Islet precursor cell (in vitro differentiated cells): Measurements from ENCODE around the gene TMED10.
A peak's percentile ranks its signal among the peaks of the same experiment; 100 is the strongest.

Source experiments
- DNase-seq: peaks from one replicate; pipeline ENCODE4 v3.0.0-alpha.2; 2018

The TMED10 gene

DNA sequence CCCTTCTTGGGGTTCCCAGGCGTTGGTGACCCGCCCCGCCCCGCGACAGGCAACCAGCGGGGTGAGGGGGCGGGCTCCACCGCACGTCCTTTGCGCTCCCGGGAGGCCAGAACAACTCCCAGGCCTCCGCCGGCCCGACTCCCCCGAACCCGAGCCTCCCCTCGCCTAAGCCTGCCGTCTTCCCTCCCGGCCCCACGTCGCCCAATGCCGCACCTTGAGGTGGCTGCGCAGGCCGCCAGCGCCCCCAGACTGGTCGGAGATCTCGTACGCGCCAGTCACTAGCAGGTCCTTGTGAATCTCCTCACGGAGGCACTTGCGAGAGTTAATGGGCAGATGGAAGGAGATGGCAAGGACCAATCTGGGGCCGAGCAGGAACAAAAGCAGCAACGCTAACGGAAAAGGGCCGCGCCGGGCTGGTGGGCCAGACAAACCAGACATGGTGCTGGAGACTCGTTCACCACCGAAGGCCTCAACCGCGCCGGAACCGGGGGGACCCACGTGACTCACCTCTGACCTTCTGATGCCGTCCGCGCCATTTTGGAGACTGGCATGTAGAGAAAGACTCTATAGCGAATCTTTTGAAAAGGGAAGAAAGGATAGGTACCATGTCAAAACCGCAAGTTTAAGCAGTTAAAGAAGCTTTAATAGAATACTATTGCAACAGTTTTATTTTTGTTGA lies at the start of gene TMED10:
TSS of gene TMED10 (minus strand) at position 471 of the 679 bp plus-strand sequence. CDS start at position 438, 33 bp downstream.
- DNase-seq: peak; percentile 93

DNA sequence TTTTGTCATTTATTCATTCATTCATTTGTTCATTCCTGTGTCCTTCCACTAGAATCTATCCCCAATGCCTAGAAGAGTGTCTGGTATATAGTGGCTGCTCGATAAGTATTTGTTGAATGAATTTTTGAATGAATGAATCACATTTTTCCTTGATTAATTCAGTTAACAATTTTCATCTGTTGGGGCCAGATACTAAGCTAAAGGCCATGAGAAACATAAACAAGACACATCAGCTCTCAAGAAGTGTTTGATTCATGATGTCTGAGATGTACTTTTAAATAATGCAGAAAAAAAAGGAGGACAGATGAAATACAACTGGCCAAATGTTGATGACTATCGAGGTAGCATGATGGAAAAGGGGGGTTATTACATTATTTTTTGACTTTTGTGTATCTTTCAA lies 48.1 kb upstream of the TMED10 start:
- no peak for DNase-seq

DNA sequence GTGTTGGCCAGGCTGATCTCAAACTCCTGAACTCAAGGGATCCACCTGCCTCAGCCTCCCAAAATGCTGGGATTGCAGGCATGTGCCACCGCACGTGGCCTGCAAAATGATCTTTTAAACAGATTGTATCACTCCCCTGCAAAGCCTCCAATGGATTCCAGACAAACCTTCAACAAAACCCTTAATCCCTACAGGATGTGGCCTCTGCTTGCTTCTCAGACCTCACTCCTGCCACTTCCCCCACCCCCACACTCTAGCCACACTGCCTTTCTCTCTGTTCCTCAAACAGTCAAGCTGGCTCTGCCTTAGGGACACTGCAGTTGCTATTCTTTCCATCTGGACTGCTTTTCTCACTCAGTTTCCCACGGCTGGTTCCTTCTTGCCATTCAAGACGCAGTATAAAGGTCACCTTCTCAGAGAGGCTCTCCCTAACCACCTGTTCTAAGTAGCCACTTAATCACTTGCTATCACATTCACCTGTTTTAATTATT lies 47.3 kb upstream of the TMED10 start:
- DNase-seq: peak; percentile 89

DNA sequence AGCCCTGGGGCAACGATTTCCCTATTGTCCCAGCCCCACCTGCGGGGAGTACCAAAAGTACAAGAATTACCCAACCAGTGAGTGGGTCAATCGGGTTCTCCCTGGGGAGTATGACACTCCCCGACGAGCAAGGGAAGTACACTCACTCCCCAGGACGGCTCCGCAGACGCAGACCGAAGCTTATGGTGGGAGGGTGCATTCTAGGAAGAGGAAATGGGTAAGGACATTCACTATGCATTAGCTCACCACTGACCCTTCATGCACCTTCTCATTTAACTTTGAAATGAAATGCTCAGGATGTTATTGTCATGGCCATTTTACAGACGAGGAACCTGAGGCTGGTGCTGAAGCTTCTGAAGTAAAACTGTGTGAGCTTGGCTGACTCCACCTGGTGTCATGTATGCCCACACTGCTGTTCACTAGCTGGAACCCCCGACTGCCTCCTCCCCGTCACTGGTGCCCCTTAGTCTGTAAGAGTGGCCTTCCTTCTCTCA lies 45.8 kb upstream of the TMED10 start:
- peak; percentile 74 for DNase-seq

DNA sequence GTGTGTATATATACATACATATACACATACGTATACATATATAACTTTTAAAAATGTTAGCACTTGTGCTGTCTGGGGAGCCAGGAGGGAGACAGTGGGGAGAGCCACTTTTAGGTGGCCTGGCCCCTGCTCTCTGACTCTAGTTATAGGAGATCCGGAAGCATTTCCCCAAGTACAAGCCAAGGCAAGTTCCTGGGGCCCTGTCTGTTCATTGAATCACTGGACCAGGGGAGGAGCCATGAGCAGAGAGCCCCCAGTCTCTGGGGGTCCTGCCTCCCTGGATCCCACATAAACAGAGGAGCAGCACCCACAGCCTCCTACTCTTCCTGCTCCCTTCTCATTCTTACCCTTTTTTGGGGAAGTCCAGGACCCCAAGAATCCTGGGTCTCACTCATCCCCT lies 45.4 kb upstream of the TMED10 start:
- no peak for DNase-seq

DNA sequence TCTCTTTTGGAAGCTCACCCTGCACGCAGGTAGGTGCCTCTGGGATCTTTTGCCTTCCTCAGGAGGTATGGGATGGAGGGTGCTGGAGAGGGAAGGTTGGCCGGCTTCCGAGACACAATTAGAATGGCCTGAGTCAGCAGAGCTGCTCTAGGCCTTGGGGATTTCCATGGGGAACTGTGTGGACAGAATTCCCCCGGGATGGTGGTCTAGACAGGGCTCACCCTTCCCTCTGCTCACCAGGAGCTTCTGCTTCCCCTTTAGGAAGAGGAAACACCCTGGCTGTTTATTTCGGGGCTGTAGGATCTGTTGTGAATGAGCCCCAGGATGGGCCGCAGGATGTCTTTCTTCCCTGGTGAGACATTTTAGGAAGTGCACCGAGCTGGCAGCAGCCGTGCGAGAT lies 43.7 kb upstream of the TMED10 start:
- DNase-seq: no peak

DNA sequence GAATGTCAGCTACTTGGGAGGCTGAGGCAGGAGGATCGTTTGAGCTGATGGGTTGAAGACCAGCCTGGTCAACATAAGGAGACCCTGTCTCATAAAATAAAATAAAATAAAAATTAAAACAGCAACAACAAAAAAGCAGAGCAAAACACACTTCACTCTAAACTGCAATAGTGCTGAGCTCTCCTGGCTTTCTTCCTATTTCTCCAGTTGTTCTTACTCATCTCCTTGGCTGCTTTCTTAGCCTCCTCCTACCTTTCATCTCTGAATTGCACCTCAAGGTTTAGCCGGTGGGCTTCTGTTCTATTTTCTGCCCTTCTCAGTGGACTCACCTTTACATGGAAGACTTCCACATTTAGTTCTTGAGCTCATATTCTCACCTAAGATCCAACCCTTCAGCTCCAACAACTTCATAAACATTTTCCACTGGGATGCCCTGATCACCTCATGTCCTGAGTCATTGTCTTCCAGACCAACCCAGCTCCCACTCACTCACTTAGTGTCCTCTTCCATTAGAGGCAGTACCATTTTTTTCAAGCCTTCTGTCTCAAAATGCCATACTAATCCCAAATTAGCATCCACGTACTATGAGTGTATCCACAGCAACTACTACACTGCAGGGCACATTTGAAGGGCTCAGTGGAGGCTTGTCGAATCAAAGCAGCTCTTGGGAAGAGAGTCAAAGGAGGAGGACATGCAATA lies 41.2 kb upstream of the TMED10 start:
- no peak for DNase-seq

DNA sequence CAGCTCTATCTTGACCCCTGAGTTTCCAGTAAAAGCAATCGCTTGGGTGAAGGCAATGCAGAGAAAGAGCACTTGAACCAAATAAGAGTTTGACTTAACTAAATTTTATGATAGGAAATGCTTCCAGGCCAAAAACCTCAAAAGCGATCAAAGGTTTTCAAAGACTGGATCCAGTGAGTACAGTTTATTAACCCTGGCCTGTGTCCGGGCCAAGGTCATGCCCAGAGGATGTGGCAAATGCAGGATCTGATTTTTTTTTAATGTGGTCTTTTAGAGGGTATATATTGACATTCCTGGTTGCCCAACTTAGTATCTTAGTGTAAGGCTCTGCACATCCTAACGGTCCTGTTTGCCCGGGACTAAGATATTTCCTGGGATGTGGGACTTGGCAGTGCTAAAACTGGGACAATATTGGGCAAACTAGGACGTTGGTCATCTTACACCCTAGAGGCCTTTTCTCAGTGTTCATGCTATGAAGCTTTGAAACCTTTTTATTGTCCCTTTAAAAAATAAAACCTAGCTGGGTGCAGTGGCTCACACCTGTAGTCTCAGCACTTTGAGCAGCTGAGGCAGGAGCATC lies 40.1 kb upstream of the TMED10 start:
- no peak for DNase-seq

DNA sequence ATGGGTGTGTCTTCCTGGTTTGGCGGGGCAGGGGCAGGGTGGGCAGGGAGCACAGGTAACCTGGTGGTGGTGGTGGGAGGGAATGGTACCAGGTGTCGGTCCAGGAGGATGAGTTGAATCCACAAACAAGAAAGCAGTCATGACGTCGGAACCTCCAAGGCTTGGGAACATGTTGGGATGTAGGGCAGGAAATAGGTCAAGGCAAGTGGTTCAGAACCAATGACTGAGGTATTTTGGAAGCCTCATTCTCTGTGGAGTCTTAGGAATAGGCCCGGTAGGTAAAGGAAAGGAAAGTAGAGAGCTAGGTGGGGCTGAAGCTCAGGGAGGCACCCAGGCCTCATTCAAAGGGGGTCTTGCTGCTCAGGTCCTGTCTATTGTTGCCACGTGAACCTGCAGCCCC lies 39.1 kb upstream of the TMED10 start:
- no peak for DNase-seq

DNA sequence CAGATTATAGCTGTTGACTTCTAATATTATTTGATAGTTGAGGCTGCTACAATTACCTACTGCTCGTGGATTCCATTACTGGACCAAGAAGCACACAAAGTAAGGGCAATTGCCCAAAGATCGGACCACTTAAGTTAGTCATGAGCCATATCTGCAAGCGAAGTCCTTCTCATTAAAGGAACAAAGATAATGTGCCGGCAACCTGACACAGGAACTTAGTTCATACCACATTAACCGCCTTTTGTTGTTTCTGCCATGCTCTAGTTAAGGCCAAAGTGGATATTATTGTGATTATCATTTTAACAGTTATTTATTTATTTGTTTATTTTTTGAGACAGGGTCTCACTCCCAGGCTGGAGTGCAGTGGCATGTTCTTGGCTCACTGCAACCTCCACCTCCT lies 38.1 kb upstream of the TMED10 start:
- DNase-seq: no peak

DNA sequence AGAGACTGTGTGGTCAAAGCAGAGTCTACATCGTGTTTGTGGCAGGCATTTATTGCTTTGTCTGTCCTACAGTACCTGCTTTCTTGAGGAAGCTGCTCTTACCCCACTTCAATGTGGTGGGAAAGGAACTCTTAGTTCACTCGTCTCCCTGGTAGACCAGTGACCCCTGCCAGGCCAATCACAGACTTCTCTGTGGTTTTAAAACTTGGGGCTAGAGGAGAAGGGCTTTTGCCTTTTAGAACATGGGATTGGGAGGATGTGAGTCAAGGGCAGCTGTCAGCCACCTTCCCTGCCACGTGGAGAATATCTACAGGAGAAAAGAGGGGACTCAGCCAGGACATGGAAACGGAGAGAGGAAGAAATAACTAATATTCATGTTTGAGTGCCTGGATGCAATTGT lies 36.8 kb upstream of the TMED10 start:
- DNase-seq: no peak

DNA sequence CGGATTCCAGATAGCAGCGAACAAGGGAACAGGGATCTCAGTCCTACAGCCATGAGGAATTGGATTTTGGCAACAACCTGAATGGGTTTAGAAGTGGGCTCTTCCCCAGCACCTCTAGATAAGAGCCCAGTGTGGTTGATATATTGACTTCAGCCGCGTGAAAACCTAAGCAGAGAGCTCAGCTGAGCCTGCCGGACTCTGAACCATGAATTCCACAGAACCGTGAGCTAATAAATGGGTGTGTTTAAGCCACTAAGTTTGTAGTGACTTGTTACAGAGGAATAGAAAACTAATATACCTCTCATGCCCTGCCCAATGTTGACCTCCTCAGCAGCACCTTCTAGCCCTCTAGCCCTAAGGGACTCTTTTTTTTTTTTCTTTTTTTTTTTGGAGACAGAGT lies 32.4 kb upstream of the TMED10 start:
- no peak for DNase-seq

DNA sequence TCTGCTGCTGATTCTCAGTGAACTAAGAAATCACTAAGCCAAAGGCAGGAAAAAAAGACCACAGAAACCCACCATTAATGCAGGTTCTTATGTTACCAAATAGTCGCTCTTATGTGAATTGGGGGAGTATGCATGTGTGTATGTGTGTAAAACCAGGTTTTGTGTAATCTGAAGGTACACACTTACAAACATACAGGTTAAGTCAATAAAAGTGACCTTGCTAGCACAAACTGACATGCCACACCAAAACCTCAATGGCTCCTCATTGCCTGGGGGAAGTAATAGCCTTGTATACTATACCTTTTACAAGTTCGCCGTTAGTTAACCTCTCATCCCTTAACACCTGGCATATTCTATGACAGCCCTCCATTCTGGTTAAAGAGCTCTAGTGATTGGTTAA lies 29.8 kb upstream of the TMED10 start:
- DNase-seq: no peak

DNA sequence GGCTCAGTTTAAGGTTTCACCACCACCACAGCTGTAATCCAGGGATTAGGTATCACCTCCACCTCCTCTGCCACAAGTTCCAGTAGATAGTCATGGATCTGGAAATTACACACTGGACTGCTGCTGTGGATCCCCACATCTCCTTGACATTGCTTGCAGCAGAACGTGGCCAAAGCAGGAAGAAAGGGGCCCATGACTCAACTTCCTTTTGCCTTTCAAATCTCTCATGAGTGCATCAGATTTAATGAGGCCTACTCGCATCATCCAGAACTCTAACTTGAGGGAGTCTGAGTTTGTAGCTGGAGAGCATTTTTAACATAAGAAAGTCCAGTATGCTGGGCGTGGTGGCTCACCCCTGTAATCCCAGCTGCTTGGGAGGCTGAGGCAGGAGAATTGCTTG lies 29.2 kb upstream of the TMED10 start:
- DNase-seq: no peak

DNA sequence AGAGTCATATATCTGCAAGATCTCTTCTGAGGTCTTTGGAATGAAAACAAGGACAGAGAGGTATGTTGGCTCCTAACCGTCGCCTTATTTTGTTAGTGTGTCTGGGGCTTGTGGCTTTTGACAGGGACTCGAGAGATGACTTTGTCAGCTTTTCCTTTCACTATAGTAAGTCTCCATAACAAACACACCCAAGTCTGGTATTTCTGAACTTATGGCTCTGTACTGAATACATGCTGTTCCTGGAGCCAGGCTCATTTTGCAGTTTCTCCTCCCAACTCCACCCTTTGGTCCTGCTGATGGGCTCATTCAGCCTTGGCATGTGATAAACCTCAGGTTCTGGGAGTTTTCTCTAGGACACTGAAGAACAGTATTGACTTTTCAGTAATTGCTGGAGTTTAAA lies 27.7 kb upstream of the TMED10 start:
- no peak for DNase-seq

DNA sequence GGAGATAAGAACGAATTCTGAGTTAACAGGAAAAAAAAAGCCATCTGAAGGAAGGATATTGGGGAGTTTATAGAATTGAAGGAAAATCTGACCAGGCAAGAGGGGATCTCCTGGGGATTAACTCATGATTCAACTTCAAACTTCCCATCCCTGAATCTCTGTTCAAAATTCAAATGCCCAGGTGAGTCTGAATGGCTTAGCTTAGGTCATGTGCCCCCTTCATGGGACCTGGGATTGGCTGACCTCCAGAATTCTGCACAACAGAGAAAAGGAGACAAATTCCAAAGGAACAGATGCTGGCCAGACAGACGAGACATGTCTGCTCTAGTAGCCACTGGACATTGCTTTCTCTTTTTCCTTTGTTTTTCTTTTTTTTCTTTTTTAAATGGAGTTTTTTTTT lies 26.2 kb upstream of the TMED10 start:
- DNase-seq: no peak

DNA sequence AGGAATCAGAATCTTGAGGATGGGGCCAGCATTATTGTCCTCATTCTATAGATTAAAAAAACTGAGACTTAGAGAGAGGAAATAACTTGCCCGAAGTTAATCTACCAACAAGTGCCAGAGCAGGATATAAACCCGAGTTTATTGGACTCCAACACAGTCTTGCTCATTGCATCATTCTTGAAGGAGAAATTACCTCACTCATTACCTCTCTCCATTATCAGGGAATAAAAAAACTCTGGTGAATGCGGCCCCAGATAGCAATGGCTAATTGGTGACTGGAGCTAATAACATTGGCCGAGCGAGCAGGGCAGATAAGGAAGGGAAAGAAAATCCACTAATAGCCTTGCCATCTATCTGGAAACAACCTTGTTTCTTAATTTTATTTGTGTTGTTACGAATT lies 24.7 kb upstream of the TMED10 start:
- no peak for DNase-seq

DNA sequence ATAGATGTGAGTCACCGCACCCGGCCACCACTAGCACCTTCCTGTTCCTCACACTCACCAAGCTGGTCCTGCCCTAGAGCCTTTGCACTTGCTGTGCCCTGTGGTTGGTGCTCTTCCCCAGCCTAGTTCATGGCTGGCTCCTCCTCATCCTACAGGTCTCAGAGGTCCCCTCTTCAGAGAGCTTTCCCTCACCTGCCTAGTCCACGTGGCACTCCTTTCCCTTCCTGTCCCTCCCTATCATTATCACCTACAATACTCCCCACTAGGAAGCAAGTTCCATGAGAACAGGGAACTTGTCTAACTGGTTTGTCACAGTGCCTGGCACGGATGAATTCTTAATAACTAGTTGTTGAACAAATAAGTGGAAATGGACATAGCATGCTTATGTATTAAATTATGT lies 24.0 kb upstream of the TMED10 start:
- DNase-seq: no peak

DNA sequence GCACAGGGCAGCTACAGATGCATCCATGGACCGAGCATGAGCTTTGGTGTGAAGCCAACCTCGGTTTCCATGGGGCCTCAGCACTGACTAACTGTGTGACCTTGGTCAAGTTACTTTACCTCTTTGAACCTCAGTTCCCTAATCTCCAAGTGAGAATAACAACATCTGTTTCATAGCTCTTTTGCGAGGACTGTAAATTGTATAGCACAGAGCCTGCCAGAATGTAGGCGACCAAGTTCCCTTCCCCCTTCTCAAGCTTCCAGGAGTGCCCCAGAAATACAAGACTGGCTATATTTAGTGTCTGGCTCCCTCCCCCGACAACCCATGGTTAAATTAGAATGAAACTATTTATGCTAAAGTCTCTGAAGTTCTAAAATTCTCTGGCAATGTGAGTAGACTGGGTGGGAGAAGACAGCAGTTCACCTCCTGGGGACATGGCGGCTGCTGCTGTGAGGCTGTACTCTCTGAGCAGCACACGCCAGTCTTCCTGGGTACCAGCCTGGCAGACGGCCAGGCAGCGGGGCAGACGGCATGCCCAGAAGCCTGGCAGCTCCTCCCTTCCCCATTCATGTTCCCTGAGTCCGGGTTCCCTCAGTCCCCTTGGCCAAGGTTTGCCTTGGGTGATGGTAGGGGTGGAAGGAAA lies 22.0 kb upstream of the TMED10 start:
- no peak for DNase-seq

DNA sequence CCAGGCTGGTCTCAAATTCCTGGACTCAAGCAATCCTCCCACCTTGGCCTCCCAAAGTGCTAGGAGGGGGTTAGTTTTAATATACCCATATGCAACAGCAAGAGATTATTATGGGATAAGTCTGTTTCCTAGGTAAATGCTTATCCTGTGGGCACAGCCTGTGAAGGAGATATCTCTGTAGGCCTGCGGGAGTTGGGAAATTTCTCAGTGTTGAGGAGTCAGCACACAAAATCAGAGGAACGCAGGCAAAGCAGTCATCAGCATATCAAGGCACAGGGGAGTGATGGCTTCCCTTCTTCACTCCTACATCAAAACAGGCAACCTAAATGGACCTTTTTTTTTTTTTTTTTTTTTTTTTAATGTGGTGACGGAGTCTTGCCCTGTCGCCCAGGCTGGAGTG lies 20.9 kb upstream of the TMED10 start:
- no peak for DNase-seq

DNA sequence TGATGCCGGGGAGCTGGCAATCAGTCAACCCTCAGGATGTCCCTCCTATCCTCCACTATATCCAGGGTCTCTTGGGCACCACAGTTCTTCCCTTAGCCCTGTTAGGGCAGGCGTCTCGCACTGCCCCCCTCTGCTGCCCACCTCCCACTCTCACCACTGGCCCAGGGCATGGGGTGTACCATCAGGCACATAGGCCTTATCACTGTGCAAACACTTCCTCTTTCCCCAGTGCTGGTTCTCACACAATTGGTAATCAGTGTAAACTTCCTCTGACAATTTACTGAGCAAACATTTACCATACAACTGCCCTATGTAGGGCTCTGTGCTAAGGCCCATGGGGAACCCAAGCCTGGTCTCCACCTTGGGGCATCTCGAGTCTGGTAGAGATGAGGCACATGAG lies 20.1 kb upstream of the TMED10 start:
- no peak for DNase-seq

DNA sequence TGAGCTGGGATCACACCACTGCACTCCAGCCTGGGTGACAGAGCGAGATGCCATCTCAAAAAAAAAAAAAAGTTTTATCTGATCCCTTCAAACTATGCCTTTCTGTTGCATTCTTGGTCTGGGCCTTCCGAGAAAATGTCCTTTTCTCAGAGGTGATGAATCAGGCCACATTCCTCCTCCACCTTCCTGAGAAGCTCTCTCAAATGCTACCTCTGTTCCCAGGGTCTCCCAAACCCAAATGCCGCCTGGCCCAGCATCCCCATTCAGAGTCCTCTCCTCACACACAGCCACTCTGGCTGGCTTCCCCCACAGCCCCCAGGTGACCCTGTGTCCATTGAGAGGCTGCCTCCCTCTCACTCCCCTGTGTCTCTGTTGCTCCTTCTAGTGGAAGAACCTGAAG lies 19.7 kb upstream of the TMED10 start:
- peak; percentile 63 for DNase-seq

DNA sequence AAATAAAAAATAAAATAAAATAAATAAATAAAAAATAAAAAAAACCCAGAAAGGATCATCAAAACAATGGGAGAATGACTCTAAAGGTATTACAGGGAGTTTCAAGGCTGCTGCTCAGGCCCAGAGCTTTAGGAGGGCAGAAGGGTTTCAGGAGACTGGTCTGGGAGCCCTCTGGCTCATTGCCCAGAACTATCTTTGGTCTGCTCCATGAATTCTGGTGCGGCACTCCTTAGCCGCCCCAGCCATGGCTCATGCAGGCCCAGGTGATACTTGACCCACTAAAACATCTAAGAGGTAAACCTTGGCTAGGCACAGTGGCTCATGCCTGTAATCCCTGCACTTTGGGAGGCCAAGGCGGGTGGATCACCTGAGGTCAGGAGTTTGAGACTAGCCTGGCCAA lies 14.7 kb upstream of the TMED10 start:
- no peak for DNase-seq

DNA sequence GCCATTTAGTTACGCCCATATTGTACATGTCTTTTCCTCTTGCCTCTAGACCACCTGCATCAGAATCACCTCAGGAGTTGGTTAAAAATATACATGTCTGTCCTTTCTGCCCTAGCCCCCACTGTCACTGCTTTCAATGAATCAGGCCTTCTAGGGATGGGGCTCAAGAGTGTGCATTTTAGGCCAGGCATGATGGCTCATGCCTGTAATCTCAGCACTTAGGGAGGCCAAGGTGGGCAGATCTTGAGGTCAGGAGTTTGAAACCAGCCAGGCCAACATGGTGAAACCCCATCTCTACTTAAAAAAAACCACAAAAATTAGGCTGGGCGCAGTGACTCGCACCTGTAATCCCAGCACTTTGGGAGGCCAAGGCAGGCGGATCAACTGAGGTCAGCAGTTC lies 13.6 kb upstream of the TMED10 start:
- no peak for DNase-seq
